ENCODE measurements around the gene CTSL.
"Not testable (repeated sequence)": the region's sequence is repeated elsewhere in the genome, so short reads cannot be mapped to it uniquely, and the experiment has no call there.

The CTSL gene

GRCh38 chr9:87751868-87752267 is 25.9 kb downstream of the CTSL start:
- WGBS, 2 experiments, result 88% methylated on average over 2 to 4 of the region's 4 CpGs
- Histone ChIP-seq H3K4me3 (ENCODE audit: insufficient read depth, low read depth, low read length) (no peak overlapping the region), H3K36me3 (ENCODE audit: control insufficient read depth, insufficient read depth, low read length) (no peaks in the 10 kb centered on the region), H3K4me1 (ENCODE audit: control insufficient read depth, insufficient read depth, low read length) (peaks cover 15% of the 10 kb centered on the region), H3K27me3 (ENCODE audit: control insufficient read depth, insufficient read depth, low read length, poor library complexity, severe bottlenecking) (no peaks in the 10 kb centered on the region), H3K27ac (ENCODE audit: insufficient read depth, low read depth, low read length, poor library complexity, severe bottlenecking) (no peak overlapping the region), H3K9me3 (ENCODE audit: control insufficient read depth, low read length) (no peaks in the 10 kb centered on the region)

- H3K4me3 ChIP-seq (ENCODE audit: insufficient read depth, low read depth, low read length), result no peak overlapping the region
- no peaks in the 10 kb centered on the region for H3K9me3 ChIP-seq (ENCODE audit: control insufficient read depth, low read length)
- 44 to 70% methylated on average over 1 to 2 of the region's 2 CpGs for WGBS, 2 experiments
- H3K27me3 ChIP-seq (ENCODE audit: control insufficient read depth, insufficient read depth, low read length, poor library complexity, severe bottlenecking), result no peaks in the 10 kb centered on the region
- H3K27ac ChIP-seq (ENCODE audit: insufficient read depth, low read depth, low read length, poor library complexity, severe bottlenecking), result no peak overlapping the region
- H3K4me1 ChIP-seq (ENCODE audit: control insufficient read depth, insufficient read depth, low read length), result peaks cover 6% of the 10 kb centered on the region
- H3K36me3 ChIP-seq (ENCODE audit: control insufficient read depth, insufficient read depth, low read length), result no peaks in the 10 kb centered on the region
Observed at GRCh38 chr9:87753313-87753712, 27.4 kb downstream of the CTSL start.

GRCh38 chr9:87758330-87758729 is 32.4 kb downstream of the CTSL start:
- H3K4me3 ChIP-seq (ENCODE audit: insufficient read depth, low read depth, low read length); H3K4me1 ChIP-seq (ENCODE audit: control insufficient read depth, insufficient read depth, low read length); H3K27me3 ChIP-seq (ENCODE audit: control insufficient read depth, insufficient read depth, low read length, poor library complexity, severe bottlenecking); H3K9me3 ChIP-seq (ENCODE audit: control insufficient read depth, low read length); H3K36me3 ChIP-seq (ENCODE audit: control insufficient read depth, insufficient read depth, low read length); H3K27ac ChIP-seq (ENCODE audit: insufficient read depth, low read depth, low read length, poor library complexity, severe bottlenecking): not testable (repeated sequence)
- WGBS, 2 experiments, result 95 to 98% methylated on average over 12 to 16 of the region's 24 CpGs

- H3K4me1 ChIP-seq (ENCODE audit: control insufficient read depth, insufficient read depth, low read length); H3K27me3 ChIP-seq (ENCODE audit: control insufficient read depth, insufficient read depth, low read length, poor library complexity, severe bottlenecking); H3K9me3 ChIP-seq (ENCODE audit: control insufficient read depth, low read length); H3K36me3 ChIP-seq (ENCODE audit: control insufficient read depth, insufficient read depth, low read length); H3K27ac ChIP-seq (ENCODE audit: insufficient read depth, low read depth, low read length, poor library complexity, severe bottlenecking); H3K4me3 ChIP-seq (ENCODE audit: insufficient read depth, low read depth, low read length): not testable (repeated sequence)
Observed at GRCh38 chr9:87759980-87760379, 34.1 kb downstream of the CTSL start.

- Histone ChIP-seq H3K27me3 (ENCODE audit: control insufficient read depth, insufficient read depth, low read length, poor library complexity, severe bottlenecking) (no peaks in the 10 kb centered on the region), H3K27ac (ENCODE audit: insufficient read depth, low read depth, low read length, poor library complexity, severe bottlenecking) (no peak overlapping the region), H3K4me3 (ENCODE audit: insufficient read depth, low read depth, low read length) (no peak overlapping the region), H3K36me3 (ENCODE audit: control insufficient read depth, insufficient read depth, low read length) (no peaks in the 10 kb centered on the region), H3K9me3 (ENCODE audit: control insufficient read depth, low read length) (no peaks in the 10 kb centered on the region), H3K4me1 (ENCODE audit: control insufficient read depth, insufficient read depth, low read length) (peaks cover 12% of the 10 kb centered on the region)
- WGBS, 2 experiments, result 89 to 100% methylated on average over 1 to 2 of the region's 2 CpGs
Observed at GRCh38 chr9:87760529-87760928, 34.6 kb downstream of the CTSL start.

GRCh38 chr9:87763286-87763685 is 37.4 kb downstream of the CTSL start:
- WGBS, 2 experiments, result 87 to 91% methylated on average over 5 to 6 of the region's 6 CpGs
- H3K27ac ChIP-seq (ENCODE audit: insufficient read depth, low read depth, low read length, poor library complexity, severe bottlenecking), result no peak overlapping the region
- no peak overlapping the region for H3K4me3 ChIP-seq (ENCODE audit: insufficient read depth, low read depth, low read length)
- no peaks in the 10 kb centered on the region for H3K27me3 ChIP-seq (ENCODE audit: control insufficient read depth, insufficient read depth, low read length, poor library complexity, severe bottlenecking)
- H3K4me1 ChIP-seq (ENCODE audit: control insufficient read depth, insufficient read depth, low read length), result peaks cover 13% of the 10 kb centered on the region
- no peaks in the 10 kb centered on the region for H3K36me3 ChIP-seq (ENCODE audit: control insufficient read depth, insufficient read depth, low read length)
- no peaks in the 10 kb centered on the region for H3K9me3 ChIP-seq (ENCODE audit: control insufficient read depth, low read length)

- H3K27ac ChIP-seq (ENCODE audit: insufficient read depth, low read depth, low read length, poor library complexity, severe bottlenecking), result no peak overlapping the region
- no peaks in the 10 kb centered on the region for H3K9me3 ChIP-seq (ENCODE audit: control insufficient read depth, low read length)
- H3K27me3 ChIP-seq (ENCODE audit: control insufficient read depth, insufficient read depth, low read length, poor library complexity, severe bottlenecking), result no peaks in the 10 kb centered on the region
- H3K4me1 ChIP-seq (ENCODE audit: control insufficient read depth, insufficient read depth, low read length), result peaks cover 17% of the 10 kb centered on the region
- no peaks in the 10 kb centered on the region for H3K36me3 ChIP-seq (ENCODE audit: control insufficient read depth, insufficient read depth, low read length)
- H3K4me3 ChIP-seq (ENCODE audit: insufficient read depth, low read depth, low read length), result no peak overlapping the region
Observed at GRCh38 chr9:87765521-87765920, 39.6 kb downstream of the CTSL start.

- Histone ChIP-seq H3K27ac (ENCODE audit: insufficient read depth, low read depth, low read length, poor library complexity, severe bottlenecking) (no peak overlapping the region), H3K36me3 (ENCODE audit: control insufficient read depth, insufficient read depth, low read length) (no peaks in the 10 kb centered on the region), H3K4me1 (ENCODE audit: control insufficient read depth, insufficient read depth, low read length) (peaks cover 17% of the 10 kb centered on the region), H3K4me3 (ENCODE audit: insufficient read depth, low read depth, low read length) (no peak overlapping the region), H3K9me3 (ENCODE audit: control insufficient read depth, low read length) (no peaks in the 10 kb centered on the region), H3K27me3 (ENCODE audit: control insufficient read depth, insufficient read depth, low read length, poor library complexity, severe bottlenecking) (no peaks in the 10 kb centered on the region)
- 88% methylated on average over 1 of the region's 1 CpG for WGBS, 2 experiments
Observed at GRCh38 chr9:87766697-87767096, 40.8 kb downstream of the CTSL start.

- WGBS, 2 experiments, result 89 to 91% methylated on average over 18 of the region's 18 CpGs
- Histone ChIP-seq H3K9me3 (ENCODE audit: control insufficient read depth, low read length) (no peaks in the 10 kb centered on the region), H3K4me1 (ENCODE audit: control insufficient read depth, insufficient read depth, low read length) (peaks cover 3% of the 10 kb centered on the region), H3K27ac (ENCODE audit: insufficient read depth, low read depth, low read length, poor library complexity, severe bottlenecking) (no peak overlapping the region), H3K4me3 (ENCODE audit: insufficient read depth, low read depth, low read length) (no peak overlapping the region), H3K36me3 (ENCODE audit: control insufficient read depth, insufficient read depth, low read length) (no peaks in the 10 kb centered on the region), H3K27me3 (ENCODE audit: control insufficient read depth, insufficient read depth, low read length, poor library complexity, severe bottlenecking) (no peaks in the 10 kb centered on the region)
Observed at GRCh38 chr9:87770616-87771315, 44.8 kb downstream of the CTSL start.

GRCh38 chr9:87771316-87772006 is 45.5 kb downstream of the CTSL start:
- H3K27me3 ChIP-seq (ENCODE audit: control insufficient read depth, insufficient read depth, low read length, poor library complexity, severe bottlenecking), result no peaks in the 10 kb centered on the region
- no peak overlapping the region for H3K27ac ChIP-seq (ENCODE audit: insufficient read depth, low read depth, low read length, poor library complexity, severe bottlenecking)
- H3K36me3 ChIP-seq (ENCODE audit: control insufficient read depth, insufficient read depth, low read length), result no peaks in the 10 kb centered on the region
- peaks cover 3% of the 10 kb centered on the region for H3K4me1 ChIP-seq (ENCODE audit: control insufficient read depth, insufficient read depth, low read length)
- 93% methylated on average over 25 of the region's 25 CpGs for WGBS, 2 experiments
- no peak overlapping the region for H3K4me3 ChIP-seq (ENCODE audit: insufficient read depth, low read depth, low read length)
- no peaks in the 10 kb centered on the region for H3K9me3 ChIP-seq (ENCODE audit: control insufficient read depth, low read length)

Data from ectodermal cell (in vitro differentiated cells).